ENCODE results near the gene RASL12.
"Not testable (repeated sequence)": the region's sequence is repeated elsewhere in the genome, so short reads cannot be mapped to it uniquely, and the experiment has no call there.

The RASL12 gene

GRCh38 chr15:65091946-65092770, 24.4 kb upstream of the RASL12 start:
- DNase-seq, result no peak

- no peak for DNase-seq
Measured at GRCh38 chr15:65089206-65089824, 21.5 kb upstream of the RASL12 start.

- DNase-seq, result no peak
Measured at GRCh38 chr15:65088643-65089021, 20.8 kb upstream of the RASL12 start.

GRCh38 chr15:65087873-65088642, 20.3 kb upstream of the RASL12 start:
- no peak for DNase-seq

- no peak for DNase-seq
Measured at GRCh38 chr15:65087411-65087810, 19.6 kb upstream of the RASL12 start.

GRCh38 chr15:65086680-65087111, 18.9 kb upstream of the RASL12 start:
- no peak for DNase-seq

GRCh38 chr15:65085990-65086679, 18.3 kb upstream of the RASL12 start:
- no peak for DNase-seq

GRCh38 chr15:65085207-65085753, 17.5 kb upstream of the RASL12 start:
- no peak for DNase-seq

GRCh38 chr15:65084500-65085206, 16.9 kb upstream of the RASL12 start:
- no peak for DNase-seq

- no peak for DNase-seq
Measured at GRCh38 chr15:65083262-65083701, 15.5 kb upstream of the RASL12 start.

- no peak for DNase-seq
Measured at GRCh38 chr15:65082303-65082953, 14.6 kb upstream of the RASL12 start.

GRCh38 chr15:65081758-65082157, 14.0 kb upstream of the RASL12 start:
- no peak for DNase-seq

- no peak for DNase-seq
Measured at GRCh38 chr15:65081270-65081669, 13.5 kb upstream of the RASL12 start.

- no peak for DNase-seq
Measured at GRCh38 chr15:65079580-65079979, 11.8 kb upstream of the RASL12 start.

- peak; percentile 26 for DNase-seq
Measured at GRCh38 chr15:65077981-65078352, 10.2 kb upstream of the RASL12 start.

GRCh38 chr15:65077291-65077980, 9.6 kb upstream of the RASL12 start:
- DNase-seq, result no peak

- DNase-seq, result no peak
Measured at GRCh38 chr15:65076486-65077290, 8.9 kb upstream of the RASL12 start, which contains the start of gene KBTBD13. Gene KBTBD13, plus strand, starts transcription at chr15:65076746. Its CDS starts 70 bp downstream, at chr15:65076816.

GRCh38 chr15:65075607-65076395, 8.0 kb upstream of the RASL12 start:
- not testable (repeated sequence) for DNase-seq

GRCh38 chr15:65074946-65075345, 7.2 kb upstream of the RASL12 start:
- DNase-seq, result not testable (repeated sequence)
